Vagina (tissue), 2 donors: ENCODE results near the gene TAOK2. TPM values are rescaled to one million over a fixed set of nuclear protein-coding genes. Genes with fewer than 3 reads are reported as not detected.

Experiments
- DNase-seq, 2 donors: peaks; one replicate each; pipeline ENCODE4 v3.0.0-alpha.2; 2017; ENCODE audit errors: extremely low spot score in 2 of 2
- H3K27ac ChIP-seq: fragments of 200-600 bp; sonication (generic); one replicate; pipeline ENCODE4 v1.5.1; 2019
- H3K27me3 ChIP-seq: fragments of 200-600 bp; sonication (generic); one replicate; pipeline ENCODE4 v1.5.1; 2019
- H3K36me3 ChIP-seq, 2 donors: fragments of 200-600 bp; sonication (generic); one replicate each; pipeline ENCODE4 v1.5.1; 2017 to 2019
- H3K4me1 ChIP-seq: fragments of 200-600 bp; sonication (generic); one replicate; pipeline ENCODE4 v1.5.1; 2019
- H3K4me3 ChIP-seq, 2 donors: fragments of 200-600 bp; sonication (generic); 1 replicate in 1 of 2; 2 replicates in 1 of 2; pipeline ENCODE4 v1.5.1; 2016 to 2019
- H3K9me3 ChIP-seq: fragments of 200-600 bp; sonication (generic); one replicate; pipeline ENCODE4 v1.5.1; 2019
- CTCF ChIP-seq, 3 experiments: fragments of 450-650 bp in 2 of 3; fragments of 200-600 bp in 1 of 3; sonication (generic) in 1 of 3; IDR thresholded peaks; one replicate each; pipeline ENCODE4 v1.5.1; 2017 to 2019; ENCODE audit warnings: antibody characterized with exemption in 3 of 3, mild to moderate bottlenecking in 2 of 3, moderate library complexity in 2 of 3
- POLR2A ChIP-seq, 2 donors: fragments of 450-650 bp; IDR thresholded peaks; one replicate each; pipeline ENCODE4 v1.6.1; 2017; ENCODE audit warnings: antibody characterized with exemption in 2 of 2, mild to moderate bottlenecking in 2 of 2, moderate library complexity in 2 of 2
- POLR2AphosphoS5 ChIP-seq, 2 donors: sonication (generic); formaldehyde crosslinking; IDR thresholded peaks; one replicate each; pipeline ENCODE4 v1.9.0; 2017; ENCODE audit warnings: antibody characterized with exemption in 2 of 2, mild to moderate bottlenecking in 2 of 2, low read depth in 1 of 2; ENCODE audit not compliant: insufficient read depth in 1 of 2
- intact Hi-C: fragments of 100-400 bp; cut with DNase I; formaldehyde crosslinking; loops from one replicate; pipeline ENCODE4 v1.15.1; 2023
- total RNA-seq: library from RNA; depleted of rRNA; stranded (reverse); fragments of >200 nt; gene quantifications from one replicate; pipeline ENCODE4 v1.2.3, GENCODE V29; 2016

The TAOK2 gene
- total RNA-seq, 1 donor from 2014 or later: 33.1 TPM

- no peak overlapping the region for H3K27ac ChIP-seq
- intact Hi-C loops: no loop called here
- peaks cover 0 to 62% of the 10 kb centered on the region in 2 donors for H3K36me3 ChIP-seq
- H3K27me3 ChIP-seq: no peaks in the 10 kb centered on the region
- no peaks in the 10 kb centered on the region for H3K9me3 ChIP-seq
- TF ChIP-seq POLR2AphosphoS5 (IDR thresholded peaks at IDR 0.05; ENCODE audit: insufficient read depth in 1 of 2, low read depth in 1 of 2): no peak
- no peak for TF ChIP-seq CTCF (IDR thresholded peaks at IDR 0.05)
- TF ChIP-seq POLR2A (IDR thresholded peaks at IDR 0.05): no peak
- H3K4me1 ChIP-seq: peaks cover 39% of the 10 kb centered on the region
- no peak for DNase-seq
- no peak overlapping the region for H3K4me3 ChIP-seq
Observed at GRCh38 chr16:29978564-29979270, 5.0 kb downstream of the TAOK2 start.

GRCh38 chr16:29982560-29983419 lies 9.1 kb downstream of the TAOK2 start:
- TF ChIP-seq CTCF (IDR thresholded peaks at IDR 0.05) (no peak), POLR2A (IDR thresholded peaks at IDR 0.05) (no peak), POLR2AphosphoS5 (IDR thresholded peaks at IDR 0.05; ENCODE audit: insufficient read depth in 1 of 2, low read depth in 1 of 2) (no peak)
- Histone ChIP-seq H3K36me3 (peaks cover 0 to 100% of the 10 kb centered on the region in 2 donors), H3K4me1 (peaks cover 3% of the 10 kb centered on the region), H3K4me3 (no peak overlapping the region), H3K27me3 (no peaks in the 10 kb centered on the region), H3K27ac (no peak overlapping the region), H3K9me3 (no peaks in the 10 kb centered on the region)
- no peak for DNase-seq
- intact Hi-C loops: no loop called here

GRCh38 chr16:29983420-29984136 lies 9.9 kb downstream of the TAOK2 start:
- Histone ChIP-seq H3K4me1 (no peaks in the 10 kb centered on the region), H3K27me3 (no peaks in the 10 kb centered on the region), H3K9me3 (no peaks in the 10 kb centered on the region), H3K27ac (no peak overlapping the region), H3K36me3 (peaks cover 0 to 100% of the 10 kb centered on the region in 2 donors), H3K4me3 (no peak overlapping the region)
- TF ChIP-seq POLR2A (IDR thresholded peaks at IDR 0.05): no peak
- TF ChIP-seq CTCF (IDR thresholded peaks at IDR 0.05): no peak
- no peak for TF ChIP-seq POLR2AphosphoS5 (IDR thresholded peaks at IDR 0.05; ENCODE audit: insufficient read depth in 1 of 2, low read depth in 1 of 2)
- DNase-seq: no peak
- intact Hi-C loops: no loop called here

- peaks cover 0 to 93% of the 10 kb centered on the region in 2 donors for H3K36me3 ChIP-seq
- no peaks in the 10 kb centered on the region for H3K9me3 ChIP-seq
- no peaks in the 10 kb centered on the region for H3K4me1 ChIP-seq
- no peak overlapping the region for H3K27ac ChIP-seq
- no peaks in the 10 kb centered on the region for H3K27me3 ChIP-seq
- H3K4me3 ChIP-seq: no peak overlapping the region
- no peak for DNase-seq
- TF ChIP-seq POLR2A (IDR thresholded peaks at IDR 0.05): no peak
- TF ChIP-seq POLR2AphosphoS5 (IDR thresholded peaks at IDR 0.05; ENCODE audit: insufficient read depth in 1 of 2, low read depth in 1 of 2): no peak
- TF ChIP-seq CTCF (IDR thresholded peaks at IDR 0.05): no peak
- intact Hi-C loops: no loop called here
Observed at GRCh38 chr16:29984137-29984763, 10.6 kb downstream of the TAOK2 start.
